GM23248 (cell line): ENCODE data around the gene ATP13A1. TPM values are rescaled to one million over a fixed set of nuclear protein-coding genes. Genes with fewer than 3 reads are reported as not detected.

Experiments used
- DNase-seq: peaks from one replicate; pipeline ENCODE4 v3.0.0-alpha.2; 2015
- H2AFZ ChIP-seq: fragments of 200-600 bp; sonication (generic); 2 replicates; pipeline ENCODE4 v1.6.1; 2016; ENCODE audit warnings: antibody characterized with exemption
- H3F3A ChIP-seq: fragments of 200-600 bp; sonication (generic); 2 replicates; pipeline ENCODE4 v1.6.1; 2016; ENCODE audit warnings: mild to moderate bottlenecking, antibody characterized with exemption, mixed run types; ENCODE audit not compliant: insufficient read depth
- H3K27ac ChIP-seq: fragments of 200-600 bp; sonication (generic); 2 replicates; pipeline ENCODE4 v1.5.1; 2016; ENCODE audit warnings: mild to moderate bottlenecking
- H3K27me3 ChIP-seq: fragments of 200-600 bp; sonication (generic); replicated peaks from 2 replicates; pipeline ENCODE4 v1.6.1; 2016; ENCODE audit warnings: mild to moderate bottlenecking; ENCODE audit not compliant: insufficient read depth
- H3K36me3 ChIP-seq: fragments of 200-600 bp; sonication (generic); 2 replicates; pipeline ENCODE4 v1.6.1; 2016; ENCODE audit warnings: low read depth, mild to moderate bottlenecking
- H3K4me1 ChIP-seq: fragments of 200-600 bp; sonication (generic); 2 replicates; pipeline ENCODE4 v1.6.1; 2016; ENCODE audit warnings: mild to moderate bottlenecking; ENCODE audit not compliant: insufficient read depth
- H3K4me2 ChIP-seq: fragments of 200-600 bp; sonication (generic); one replicate; pipeline ENCODE4 v1.6.1; 2016; ENCODE audit warnings: mild to moderate bottlenecking; ENCODE audit not compliant: unreplicated experiment
- H3K4me3 ChIP-seq: fragments of 200-600 bp; sonication (generic); 2 replicates; pipeline ENCODE4 v1.5.1; 2016; ENCODE audit warnings: mild to moderate bottlenecking
- H3K79me2 ChIP-seq: fragments of 200-600 bp; sonication (generic); 2 replicates; pipeline ENCODE4 v1.6.1; 2016; ENCODE audit warnings: mild to moderate bottlenecking; ENCODE audit not compliant: insufficient read depth
- H3K9ac ChIP-seq: fragments of 200-600 bp; sonication (generic); 2 replicates; pipeline ENCODE4 v1.6.1; 2016; ENCODE audit warnings: mild to moderate bottlenecking
- H3K9me2 ChIP-seq: fragments of 200-600 bp; sonication (generic); 2 replicates; pipeline ENCODE4 v1.6.1; 2016; ENCODE audit warnings: mixed run types, mild to moderate bottlenecking, moderate library complexity; ENCODE audit not compliant: insufficient read depth
- H3K9me3 ChIP-seq: fragments of 200-600 bp; sonication (generic); one replicate; pipeline ENCODE4 v1.6.1; 2017; ENCODE audit warnings: low read depth
- H4K20me1 ChIP-seq: fragments of 200-600 bp; sonication (generic); 2 replicates; pipeline ENCODE4 v1.6.0; 2016; ENCODE audit not compliant: insufficient read depth
- EZH2 ChIP-seq: fragments of 200-600 bp; sonication (generic); IDR thresholded peaks from 2 replicates; pipeline ENCODE4 v1.6.1; 2018; ENCODE audit warnings: antibody characterized with exemption, mild to moderate bottlenecking; ENCODE audit not compliant: insufficient read depth, poor library complexity, severe bottlenecking
- EZH2phosphoT487 ChIP-seq: fragments of 200-600 bp; sonication (generic); IDR thresholded peaks from 2 replicates; pipeline ENCODE4 v1.6.1; 2018; ENCODE audit warnings: antibody characterized with exemption, moderate library complexity, mild to moderate bottlenecking, low read depth; ENCODE audit not compliant: insufficient read depth
- WGBS, 2 experiments: methylation state at CpG; one replicate each; pipeline ENCODE4 v1.1.6; 2015 to 2017; ENCODE audit warnings: low lambda C conversion rate in 2 of 2, low coverage in 1 of 2; ENCODE audit errors: missing lambda C conversion rate in 2 of 2; 5-methylcytosine and 5-hydroxymethylcytosine counted together
- in situ Hi-C: fragments of 300-500 bp; cut with MboI; formaldehyde crosslinking; loops from 2 replicates; pipeline ENCODE4 v1.15.0; 2020
- polyA plus RNA-seq: library from polyadenylated mRNA; unstranded; fragments of >200 nt; fragmentation: Nextera tagmentation; extraction: Ambion mirVana; gene quantifications from 2 replicates; pipeline ENCODE4 v1.2.1, GENCODE V29; 2016
- total RNA-seq: library from RNA; depleted of rRNA; stranded (reverse); fragments of >200 nt; shearing (Covaris generic); gene quantifications from 2 replicates; pipeline ENCODE4 v1.2.3, GENCODE V29; 2014

The ATP13A1 gene
- total and polyA plus RNA-seq, 2 experiments from 2014 or later: 42.3 to 101 TPM

GRCh38 chr19:19631346-19631745, 32.1 kb downstream of the ATP13A1 start:
- peaks cover 5% of the 10 kb centered on the region; the same call in 1 of the 2 replicates for H3K36me3 ChIP-seq
- H3K4me1 ChIP-seq: no peaks in the 10 kb centered on the region
- H4K20me1 ChIP-seq: no peaks in the 10 kb centered on the region
- no peak overlapping the region for H3K4me2 ChIP-seq
- H3K79me2 ChIP-seq: no peaks in the 10 kb centered on the region
- H3F3A ChIP-seq: no peaks in the 10 kb centered on the region
- H3K27ac ChIP-seq: no peak overlapping the region
- TF ChIP-seq EZH2phosphoT487 (no peak), EZH2 (no peak)
- no peak overlapping the region for H3K9ac ChIP-seq
- no peak for DNase-seq
- H2AFZ ChIP-seq: no peak overlapping the region
- H3K9me2 ChIP-seq: no peaks in the 10 kb centered on the region
- 90 to 91% methylated on average over 7 of the region's 7 CpGs for WGBS, 2 experiments
- H3K27me3 ChIP-seq: no peaks in the 10 kb centered on the region
- H3K9me3 ChIP-seq: no peaks in the 10 kb centered on the region
- in situ Hi-C loops: no loop called here
- H3K4me3 ChIP-seq: no peak overlapping the region

- Histone ChIP-seq H3K9me3 (no peaks in the 10 kb centered on the region), H3K4me1 (no peaks in the 10 kb centered on the region), H3K79me2 (no peaks in the 10 kb centered on the region), H3K27me3 (no peaks in the 10 kb centered on the region), H3K36me3 (peaks cover 5% of the 10 kb centered on the region; the same call in 1 of the 2 replicates), H3K4me3 (no peak overlapping the region), H3K9me2 (no peaks in the 10 kb centered on the region), H3K27ac (no peak overlapping the region), H3K9ac (no peak overlapping the region), H2AFZ (no peak overlapping the region), H4K20me1 (no peaks in the 10 kb centered on the region), H3F3A (no peaks in the 10 kb centered on the region), H3K4me2 (no peak overlapping the region)
- WGBS, 2 experiments: 97% methylated on average over 2 of the region's 2 CpGs
- in situ Hi-C loops: no loop called here
- TF ChIP-seq EZH2phosphoT487 (no peak), EZH2 (no peak)
- no peak for DNase-seq
Observed at GRCh38 chr19:19630426-19630825, 33.0 kb downstream of the ATP13A1 start.

GRCh38 chr19:19630062-19630414, 33.4 kb downstream of the ATP13A1 start:
- no peak overlapping the region for H3K4me3 ChIP-seq
- no peaks in the 10 kb centered on the region for H3K27me3 ChIP-seq
- no peak overlapping the region for H2AFZ ChIP-seq
- no peaks in the 10 kb centered on the region for H4K20me1 ChIP-seq
- H3F3A ChIP-seq: no peaks in the 10 kb centered on the region
- TF ChIP-seq EZH2phosphoT487 (no peak), EZH2 (no peak)
- in situ Hi-C loops: no loop called here
- H3K9me3 ChIP-seq: no peaks in the 10 kb centered on the region
- H3K36me3 ChIP-seq: peaks cover 5% of the 10 kb centered on the region; the same call in 1 of the 2 replicates
- H3K9ac ChIP-seq: no peak overlapping the region
- no peaks in the 10 kb centered on the region for H3K79me2 ChIP-seq
- H3K27ac ChIP-seq: no peak overlapping the region
- no peak for DNase-seq
- no peaks in the 10 kb centered on the region for H3K4me1 ChIP-seq
- WGBS, 2 experiments: 97% methylated on average over 5 to 11 of the region's 11 CpGs
- no peaks in the 10 kb centered on the region for H3K9me2 ChIP-seq
- no peak overlapping the region for H3K4me2 ChIP-seq

GRCh38 chr19:19628501-19629134, 34.9 kb downstream of the ATP13A1 start:
- Histone ChIP-seq H3K4me3 (peak overlapping the region; percentile 53), H3K4me2 (peak overlapping the region; percentile 45), H3K36me3 (no peaks in the 10 kb centered on the region), H3F3A (no peaks in the 10 kb centered on the region), H3K9me3 (no peaks in the 10 kb centered on the region), H3K27ac (no peak overlapping the region), H2AFZ (no peak overlapping the region), H3K9me2 (no peaks in the 10 kb centered on the region), H3K9ac (no peak overlapping the region), H3K4me1 (no peaks in the 10 kb centered on the region), H4K20me1 (no peaks in the 10 kb centered on the region), H3K27me3 (no peaks in the 10 kb centered on the region), H3K79me2 (no peaks in the 10 kb centered on the region)
- DNase-seq: peak; percentile 16
- in situ Hi-C loops: no loop called here
- no peak for TF ChIP-seq EZH2
- TF ChIP-seq EZH2phosphoT487: no peak
- WGBS, 2 experiments: 29 to 35% methylated on average over 34 to 51 of the region's 51 CpGs
